NCI-H1694 treated with DMSO at 0.1 percent for 48 hours (cell line): ENCODE measurements around the gene PRKCQ.
"Not testable (repeated sequence)": the region's sequence is repeated elsewhere in the genome, so short reads cannot be mapped to it uniquely, and the experiment has no call there.

ENCODE experiments used
- DNase-seq: peaks from one replicate; lab custom pipeline; 2025; lab: John Stamatoyannopoulos, UW

PRKCQ gene

DNA sequence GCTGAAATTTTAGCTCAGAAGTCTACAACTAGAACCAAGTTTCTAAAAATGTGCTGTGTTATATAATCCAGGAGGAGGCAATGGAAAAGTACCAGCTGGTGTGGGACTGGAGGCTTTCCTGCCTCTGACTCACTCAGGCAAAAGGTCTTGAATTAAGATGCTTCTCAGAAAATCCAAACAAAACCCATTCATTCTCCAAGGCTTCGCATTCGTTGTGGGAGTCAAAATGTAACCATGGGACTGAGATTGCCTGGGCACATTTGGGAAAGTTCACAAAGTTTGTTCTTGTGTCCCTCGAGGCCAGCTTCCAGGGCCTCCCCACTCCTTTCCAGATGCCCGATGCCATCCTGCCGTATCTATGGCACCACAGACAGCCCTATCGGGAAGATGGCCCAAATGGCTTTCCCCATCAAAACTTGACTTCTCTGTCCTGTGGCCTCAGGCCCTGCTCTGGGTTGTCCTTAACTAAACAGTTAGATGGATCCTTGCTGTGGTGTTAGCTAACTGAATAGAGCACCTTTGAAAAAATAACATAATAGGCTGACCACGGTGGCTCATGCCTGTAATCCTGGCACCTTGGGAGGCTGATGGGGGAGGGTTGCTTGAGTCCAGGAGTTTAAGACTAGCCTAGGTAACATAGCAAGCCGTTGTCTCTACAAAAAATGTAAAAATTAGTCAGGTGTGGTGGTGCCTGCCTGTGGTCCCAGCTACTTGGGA lies 196.8 kb downstream of the PRKCQ start:
- DNase-seq = no peak

DNA sequence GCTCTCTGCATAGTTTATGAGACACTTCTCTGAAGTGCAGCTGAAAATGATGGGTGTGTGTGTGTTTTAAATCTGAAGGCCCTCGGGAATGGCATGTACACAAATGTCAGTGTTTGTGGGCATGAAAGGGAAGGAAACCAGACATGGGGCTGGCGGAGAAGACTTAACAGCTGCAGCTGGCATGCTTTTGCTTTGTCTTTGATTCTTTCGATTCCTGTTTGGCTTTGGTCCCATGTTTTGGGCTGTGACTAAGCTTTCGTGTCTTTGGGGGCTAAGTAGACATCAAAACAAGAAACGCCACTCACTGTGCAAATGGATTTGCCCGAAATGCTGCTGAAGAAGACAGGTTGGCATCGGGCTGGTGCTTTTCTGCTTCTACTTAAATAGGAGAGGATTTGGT lies 198.0 kb downstream of the PRKCQ start:
- no peak for DNase-seq

GRCh38 chr10:6380478-6380877 lies 199.6 kb downstream of the PRKCQ start:
- DNase-seq = not testable (repeated sequence)

- DNase-seq = no peak
Measured at GRCh38 chr10:6379015-6379776, 200.9 kb downstream of the PRKCQ start.
